HUES64 (cell line): ENCODE data around the gene NSF.
"Not testable (repeated sequence)": the region's sequence is repeated elsewhere in the genome, so short reads cannot be mapped to it uniquely, and the experiment has no call there.

Source experiments
- H3K27ac ChIP-seq: 2 replicates; pipeline ENCODE4 v1.7.0; 2013; ENCODE audit warnings: low read depth, low read length, inconsistent platforms
- H3K27me3 ChIP-seq: 2 replicates; pipeline ENCODE4 v1.6.1; 2013; ENCODE audit warnings: mild to moderate bottlenecking, low read length; ENCODE audit not compliant: insufficient read depth
- H3K36me3 ChIP-seq: 2 replicates; pipeline ENCODE4 v1.6.1; 2013; ENCODE audit warnings: mild to moderate bottlenecking, low read length; ENCODE audit not compliant: insufficient read depth
- H3K4me1 ChIP-seq: 2 replicates; pipeline ENCODE4 v1.6.1; 2013; ENCODE audit warnings: mild to moderate bottlenecking, low read length, moderate library complexity; ENCODE audit not compliant: insufficient read depth
- H3K4me3 ChIP-seq: 2 replicates; pipeline ENCODE4 v1.5.1; 2013; ENCODE audit warnings: mild to moderate bottlenecking, low read length, moderate library complexity
- H3K9ac ChIP-seq: 2 replicates; pipeline ENCODE4 v1.6.1; 2013; ENCODE audit warnings: mild to moderate bottlenecking, low read depth, low read length
- H3K9me3 ChIP-seq: 2 replicates; pipeline ENCODE4 v1.6.1; 2013; ENCODE audit warnings: low read depth, low read length; ENCODE audit not compliant: insufficient read depth
- WGBS: fragments of 150-250, 120-280 bp; methylation state at CpG from one replicate; pipeline ENCODE4 v1.1.7; 2013; ENCODE audit warnings: missing lambda C conversion rate; 5-methylcytosine and 5-hydroxymethylcytosine counted together

Gene NSF

GRCh38 chr17:46741122-46741730, 150.8 kb downstream of the NSF start:
- Histone ChIP-seq H3K9ac (no peak overlapping the region), H3K36me3 (no peaks in the 10 kb centered on the region)

GRCh38 chr17:46742565-46743270, 152.2 kb downstream of the NSF start:
- Histone ChIP-seq H3K4me3 (no peak overlapping the region), H3K9ac (no peak overlapping the region), H3K27ac (no peak overlapping the region), H3K36me3 (no peaks in the 10 kb centered on the region), H3K4me1 (peaks cover 10% of the 10 kb centered on the region), H3K27me3 (no peaks in the 10 kb centered on the region), H3K9me3 (no peaks in the 10 kb centered on the region)
- 92% methylated on average over 7 of the region's 7 CpGs for WGBS

More at GRCh38 chr17:46741122-46741730, 150.8 kb downstream of the NSF start:
- Histone ChIP-seq H3K4me3 (no peak overlapping the region), H3K9me3 (no peaks in the 10 kb centered on the region), H3K4me1 (peaks cover 11% of the 10 kb centered on the region), H3K27ac (no peak overlapping the region), H3K27me3 (no peaks in the 10 kb centered on the region)
- 92% methylated on average over 1 of the region's 2 CpGs for WGBS

DNA sequence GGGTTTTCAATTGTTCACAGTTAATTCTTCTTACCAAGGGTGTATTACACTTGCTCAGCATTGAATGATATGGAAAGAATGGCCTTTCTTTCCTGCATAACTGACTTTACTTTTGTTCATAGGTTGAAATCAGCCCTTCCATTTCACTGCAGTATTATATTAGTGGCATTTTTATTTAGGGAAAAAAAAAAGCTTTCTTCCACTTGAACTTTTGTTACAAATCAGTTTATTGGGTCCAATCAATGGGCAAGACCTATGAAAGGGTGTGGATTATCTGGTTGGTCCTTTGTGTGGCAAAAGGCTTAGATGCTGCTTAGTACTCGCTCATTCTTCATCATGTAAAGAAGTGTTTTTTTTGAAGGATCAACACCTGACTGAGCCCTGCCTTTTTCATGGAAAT, 154.0 kb downstream of the NSF start:
- Histone ChIP-seq H3K4me3 (no peak overlapping the region), H3K27me3 (no peaks in the 10 kb centered on the region), H3K9ac (no peak overlapping the region), H3K9me3 (no peaks in the 10 kb centered on the region), H3K4me1 (peaks cover 10% of the 10 kb centered on the region), H3K27ac (no peak overlapping the region), H3K36me3 (no peaks in the 10 kb centered on the region)
- WGBS, result 95% methylated on average over 1 of the region's 1 CpG

GRCh38 chr17:46745376-46745775, 154.9 kb downstream of the NSF start:
- H3K4me1 ChIP-seq, result peaks cover 10% of the 10 kb centered on the region
- H3K27ac ChIP-seq, result no peak overlapping the region
- 88% methylated on average over 3 of the region's 3 CpGs for WGBS
- H3K9me3 ChIP-seq, result no peaks in the 10 kb centered on the region
- no peak overlapping the region for H3K9ac ChIP-seq
- no peaks in the 10 kb centered on the region for H3K36me3 ChIP-seq
- no peaks in the 10 kb centered on the region for H3K27me3 ChIP-seq
- no peak overlapping the region for H3K4me3 ChIP-seq

DNA sequence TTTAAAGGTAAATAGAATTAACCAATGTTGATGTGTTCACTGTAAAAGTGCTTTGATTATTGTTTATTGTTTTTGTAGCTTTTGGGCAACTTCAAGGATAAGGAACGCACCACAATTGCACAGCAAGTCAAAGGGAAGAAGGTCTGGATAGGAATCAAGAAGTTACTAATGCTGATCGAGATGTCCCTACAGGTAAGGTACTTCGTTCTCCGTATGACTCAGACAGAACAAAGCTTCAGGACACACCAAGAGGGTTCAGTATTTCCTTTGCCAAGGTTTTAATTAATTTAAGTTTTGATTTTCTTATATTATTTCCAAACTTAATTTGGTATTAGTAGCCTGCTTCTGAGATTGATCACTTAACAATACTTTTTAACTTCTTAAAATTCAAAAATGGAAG, 161.0 kb downstream of the NSF start:
- H3K36me3 ChIP-seq, result peaks cover 22% of the 10 kb centered on the region
- 97% methylated on average over 4 of the region's 4 CpGs for WGBS

GRCh38 chr17:46753776-46754175, 163.3 kb downstream of the NSF start:
- H3K27ac ChIP-seq, result no peak overlapping the region
- H3K4me3 ChIP-seq, result no peak overlapping the region
- no peaks in the 10 kb centered on the region for H3K27me3 ChIP-seq
- no peaks in the 10 kb centered on the region for H3K4me1 ChIP-seq
- WGBS, result 80% methylated on average over 2 of the region's 3 CpGs
- no peaks in the 10 kb centered on the region for H3K9me3 ChIP-seq
- peaks cover 28% of the 10 kb centered on the region for H3K36me3 ChIP-seq
- no peak overlapping the region for H3K9ac ChIP-seq

More for the DNA sequence above, 161.0 kb downstream of the NSF start:
- Histone ChIP-seq H3K9me3 (no peaks in the 10 kb centered on the region), H3K4me3 (no peak overlapping the region), H3K4me1 (no peaks in the 10 kb centered on the region), H3K27ac (no peak overlapping the region), H3K9ac (no peak overlapping the region), H3K27me3 (no peaks in the 10 kb centered on the region)

GRCh38 chr17:46756081-46756735, 165.7 kb downstream of the NSF start:
- WGBS, result 81% methylated on average over 4 of the region's 4 CpGs
- no peaks in the 10 kb centered on the region for H3K4me1 ChIP-seq
- no peak overlapping the region for H3K27ac ChIP-seq
- no peaks in the 10 kb centered on the region for H3K27me3 ChIP-seq
- no peak overlapping the region for H3K9ac ChIP-seq
- H3K4me3 ChIP-seq, result no peak overlapping the region
- peaks cover 33% of the 10 kb centered on the region for H3K36me3 ChIP-seq
- H3K9me3 ChIP-seq, result no peaks in the 10 kb centered on the region

GRCh38 chr17:46756861-46757260, 166.4 kb downstream of the NSF start:
- Histone ChIP-seq H3K9ac (no peak overlapping the region), H3K9me3 (no peaks in the 10 kb centered on the region), H3K4me1 (no peaks in the 10 kb centered on the region), H3K27ac (no peak overlapping the region), H3K36me3 (peaks cover 27% of the 10 kb centered on the region), H3K4me3 (no peak overlapping the region), H3K27me3 (no peaks in the 10 kb centered on the region)
- 92% methylated on average over 2 of the region's 2 CpGs for WGBS

DNA sequence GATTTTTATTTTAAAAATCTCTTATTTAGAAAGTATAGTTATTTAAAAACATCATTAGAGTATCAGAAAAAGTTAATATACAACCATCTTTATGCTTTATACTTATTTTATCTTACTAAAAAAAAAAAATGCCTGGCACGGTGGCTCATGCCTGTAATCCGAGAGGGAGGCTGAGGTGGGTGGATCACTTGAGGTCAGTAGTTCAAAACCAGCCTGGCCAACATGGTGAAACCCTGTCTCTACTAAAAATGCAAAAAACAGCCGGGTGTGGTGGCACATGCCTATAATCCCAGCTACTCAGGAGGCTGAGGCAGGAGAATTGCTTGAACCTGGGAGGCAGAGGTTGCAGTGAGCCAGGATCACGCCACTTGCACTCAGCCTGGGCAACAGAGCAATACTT, 167.1 kb downstream of the NSF start:
- WGBS, result 91% methylated on average over 4 of the region's 4 CpGs
- H3K4me1 ChIP-seq, H3K27ac ChIP-seq, H3K9ac ChIP-seq, H3K27me3 ChIP-seq, H3K4me3 ChIP-seq, H3K9me3 ChIP-seq: not testable (repeated sequence)
- H3K36me3 ChIP-seq, result peaks cover 23% of the 10 kb centered on the region

GRCh38 chr17:46758614-46759013, 168.1 kb downstream of the NSF start:
- H3K4me3 ChIP-seq, result no peak overlapping the region
- H3K27ac ChIP-seq, result no peak overlapping the region
- peaks cover 29% of the 10 kb centered on the region for H3K36me3 ChIP-seq
- H3K9me3 ChIP-seq, result no peaks in the 10 kb centered on the region
- no peaks in the 10 kb centered on the region for H3K27me3 ChIP-seq
- H3K9ac ChIP-seq, result no peak overlapping the region
- 94% methylated on average over 5 of the region's 5 CpGs for WGBS
- H3K4me1 ChIP-seq, result no peaks in the 10 kb centered on the region

GRCh38 chr17:46759141-46759540, 168.7 kb downstream of the NSF start:
- Histone ChIP-seq H3K4me3 (no peak overlapping the region), H3K27me3 (no peaks in the 10 kb centered on the region), H3K9me3 (no peaks in the 10 kb centered on the region), H3K9ac (no peak overlapping the region), H3K4me1 (no peaks in the 10 kb centered on the region; the same call in 1 of the 2 replicates), H3K27ac (no peak overlapping the region), H3K36me3 (peaks cover 26% of the 10 kb centered on the region)
- WGBS, result 98% methylated on average over 9 of the region's 9 CpGs
